K562 (cell line): ENCODE results near the gene PLEKHN1. TPM values are rescaled to one million over a fixed set of nuclear protein-coding genes. Genes with fewer than 3 reads are reported as not detected.

Experiments used
- ATAC-seq: fragments of 200-7000 bp; cut with Tn5 transposase; 3 replicates; pipeline ENCODE4 v1.9.1; 2020; ENCODE audit warnings: moderate library complexity
- BruUV-seq: library from RNA; stranded (reverse); fragments of 400-500 nt; replicated peaks from 2 replicates; lab custom pipeline; 2021; lab: Mats Ljungman, UMichigan
- CTCF ChIA-PET: fragments of 300-600 bp; formaldehyde crosslinking; extraction: SDS; loops from one replicate; lab custom pipeline; 2021; ENCODE audit warnings: low intra/inter-chr PET ratio; lab: Yijun Ruan, JAX
- POLR2A ChIA-PET: fragments of 300-600, 350-650 bp; sonication (Branson Sonifier 250); formaldehyde crosslinking; extraction: SDS; loops from one replicate; lab custom pipeline; 2021; ENCODE audit warnings: antibody characterized with exemption, inconsistent platforms; lab: Yijun Ruan, JAX
- DNase-seq, 4 experiments: peaks; one replicate each; pipeline versions ENCODE4 v3.0.0 to v3.0.0-alpha.2; 2011 to 2018; ENCODE audit warnings: low spot score in 3 of 4, mixed read lengths in 3 of 4; ENCODE audit errors: extremely low read depth in 1 of 4
- FAIRE-seq: peaks from 2 replicates; lab custom pipeline; 2011; peaks lifted over from hg19 to GRCh38; lab: Jason Lieb, UNC
- H2AFZ ChIP-seq: 2 replicates; pipeline ENCODE4 v1.6.0; 2011; ENCODE audit warnings: low read depth, low read length, control low read depth, inconsistent platforms
- H3K27ac ChIP-seq: fragments of 200-600 bp; 3 replicates; pipeline ENCODE4 v1.8.0; 2011; ENCODE audit warnings: low read depth, mild to moderate bottlenecking, control low read depth, inconsistent platforms, low read length, moderate library complexity, mixed read lengths; ENCODE audit errors: extremely low read depth
- H3K27me3 ChIP-seq, 2 experiments: fragments of 300-600 bp in 1 of 2; 2 replicates in 1 of 2; 3 replicates in 1 of 2; pipeline versions ENCODE4 v1.6.0 to v1.8.0; 2011; ENCODE audit warnings: inconsistent platforms in 2 of 2, low read length in 2 of 2, mild to moderate bottlenecking in 1 of 2, mixed read lengths in 1 of 2, moderate library complexity in 1 of 2; ENCODE audit not compliant: control insufficient read depth in 2 of 2, insufficient read depth in 2 of 2
- H3K36me3 ChIP-seq: fragments of 300-600 bp; 3 replicates; pipeline ENCODE4 v1.8.0; 2011; ENCODE audit warnings: mild to moderate bottlenecking, low read length, inconsistent platforms; ENCODE audit not compliant: control insufficient read depth, insufficient read depth
- H3K4me1 ChIP-seq, 2 experiments: fragments of 200-600 bp in 1 of 2; replicated peaks in 1 of 2; 2 replicates in 1 of 2; 3 replicates in 1 of 2; pipeline versions ENCODE4 v1.5.1 to v1.8.0; 2011; ENCODE audit warnings: inconsistent platforms in 2 of 2, low read length in 2 of 2, mild to moderate bottlenecking in 1 of 2, mixed read lengths in 1 of 2, moderate library complexity in 1 of 2; ENCODE audit not compliant: control insufficient read depth in 2 of 2, insufficient read depth in 2 of 2
- H3K4me2 ChIP-seq: 2 replicates; pipeline ENCODE4 v1.6.1; 2011; ENCODE audit warnings: low read length, control low read depth, inconsistent platforms, mixed read lengths; ENCODE audit not compliant: insufficient read depth
- H3K4me3 ChIP-seq: fragments of 200-600 bp; sonication (generic), shearing (Covaris generic); 2 replicates; pipeline ENCODE4 v1.5.1; 2016; ENCODE audit warnings: control low read depth, inconsistent platforms
- H3K79me2 ChIP-seq: fragments of 200-600 bp; 3 replicates; pipeline ENCODE4 v1.8.0; 2011; ENCODE audit warnings: low read length, inconsistent platforms; ENCODE audit not compliant: control insufficient read depth, insufficient read depth
- H3K9ac ChIP-seq, 2 experiments: 2 replicates each; pipeline versions ENCODE4 v1.6.0 to v1.6.1; 2011; ENCODE audit warnings: low read depth in 2 of 2, low read length in 2 of 2, control low read depth in 1 of 2, inconsistent platforms in 1 of 2, mild to moderate bottlenecking in 1 of 2, mixed read lengths in 1 of 2; ENCODE audit not compliant: insufficient read depth in 1 of 2
- H3K9me1 ChIP-seq: one replicate; pipeline ENCODE4 v1.6.0; 2011; ENCODE audit warnings: inconsistent platforms, mild to moderate bottlenecking, low read length, moderate library complexity; ENCODE audit not compliant: control insufficient read depth, insufficient read depth
- H3K9me3 ChIP-seq: replicated peaks from 2 replicates; pipeline ENCODE4 v1.5.1; 2011; ENCODE audit warnings: low read depth, low read length, inconsistent platforms; ENCODE audit not compliant: control insufficient read depth, insufficient read depth
- H4K20me1 ChIP-seq: replicated peaks from 2 replicates; pipeline ENCODE4 v1.6.1; 2011; ENCODE audit warnings: low read length, inconsistent platforms, mixed read lengths; ENCODE audit not compliant: control insufficient read depth, insufficient read depth
- BMI1 ChIP-seq: fragments of 150-350 bp; IDR thresholded peaks from 2 replicates; pipeline ENCODE4 v1.6.1; 2014; ENCODE audit warnings: low read length
- ELF1 ChIP-seq: fragments of 200-800 bp; sonication (Bioruptor generic); IDR thresholded peaks from 2 replicates; pipeline ENCODE4 v1.6.1; 2016; ENCODE audit warnings: missing genetic modification characterization, missing compliant biosample characterization
- GATAD2A ChIP-seq: fragments of 450-650 bp; IDR thresholded peaks from 2 replicates; pipeline ENCODE4 v1.6.1; 2017
- HEY1 ChIP-seq: fragments of 250-450 bp; sonication (Bioruptor Pico); IDR thresholded peaks from 2 replicates; pipeline ENCODE4 v1.5.0; 2020; ENCODE audit warnings: mild to moderate bottlenecking, moderate library complexity, borderline replicate concordance
- HNRNPH1 ChIP-seq: fragments of 200-400 bp; formaldehyde crosslinking; optimal IDR thresholded peaks from 2 replicates; pipeline ENCODE3; 2017; ENCODE audit warnings: low read depth, mild to moderate bottlenecking, low read length, moderate library complexity
- HNRNPK ChIP-seq: fragments of 200-400 bp; formaldehyde crosslinking; IDR thresholded peaks from one replicate; pipeline ENCODE4 v1.6.1; 2018; ENCODE audit warnings: mild to moderate bottlenecking, low read depth, low read length; ENCODE audit not compliant: poor library complexity, severe bottlenecking
- KLF16 ChIP-seq: IDR thresholded peaks from 2 replicates; pipeline ENCODE4 v1.6.1; 2016; ENCODE audit warnings: antibody characterized with exemption
- LEF1 ChIP-seq: fragments of 450-650 bp; IDR thresholded peaks from 2 replicates; pipeline ENCODE4 v1.6.1; 2016; ENCODE audit warnings: mild to moderate bottlenecking
- MAFK ChIP-seq: IDR thresholded peaks from 2 replicates; pipeline ENCODE4 v1.6.1; 2011; ENCODE audit warnings: low read length, improper control_type of control experiment
- MEF2A ChIP-seq: IDR thresholded peaks from 2 replicates; pipeline ENCODE4 v1.6.1; 2011; ENCODE audit warnings: low read depth, mild to moderate bottlenecking, low read length, moderate library complexity; ENCODE audit not compliant: control insufficient read depth
- MEIS2 ChIP-seq: fragments of 450-650 bp; IDR thresholded peaks from 2 replicates; pipeline ENCODE4 v1.6.1; 2014; ENCODE audit warnings: mild to moderate bottlenecking; ENCODE audit not compliant: partially characterized antibody
- MYC ChIP-seq, 2 experiments: fragments of 250-450 bp in 1 of 2; sonication (Bioruptor Pico) in 1 of 2; IDR thresholded peaks; 2 replicates each; pipeline versions ENCODE4 v1.5.1 to v1.6.1; 2012 to 2021; ENCODE audit warnings: low read depth in 2 of 2, borderline replicate concordance in 1 of 2, improper control_type of control experiment in 1 of 2, low read length in 1 of 2, mild to moderate bottlenecking in 1 of 2, moderate library complexity in 1 of 2
- NCOA1 ChIP-seq: fragments of 450-650 bp; IDR thresholded peaks from 2 replicates; pipeline ENCODE4 v1.6.1; 2016; ENCODE audit warnings: low read depth
- NCOR1 ChIP-seq: fragments of 450-650 bp; IDR thresholded peaks from 2 replicates; pipeline ENCODE4 v1.6.1; 2016; ENCODE audit warnings: mild to moderate bottlenecking, moderate library complexity
- PKNOX1 ChIP-seq: fragments of 450-650 bp; IDR thresholded peaks from 2 replicates; pipeline ENCODE4 v1.6.1; 2016
- POLR2G ChIP-seq: fragments of 200-400 bp; formaldehyde crosslinking; IDR thresholded peaks from 2 replicates; pipeline ENCODE4 v1.6.1; 2017; ENCODE audit warnings: low read depth, mild to moderate bottlenecking, antibody characterized with exemption, low read length, moderate library complexity
- PTRF ChIP-seq: fragments of 450-650 bp; IDR thresholded peaks from 2 replicates; pipeline ENCODE4 v1.6.1; 2016; ENCODE audit warnings: mild to moderate bottlenecking, missing genetic modification characterization, missing compliant biosample characterization
- SLC30A9 ChIP-seq: fragments of 250-450 bp; sonication (Bioruptor Pico); IDR thresholded peaks from 2 replicates; pipeline ENCODE4 v1.8.0; 2022; ENCODE audit warnings: mild to moderate bottlenecking, moderate library complexity
- TEAD2 ChIP-seq: fragments of 450-650 bp; IDR thresholded peaks from 2 replicates; pipeline ENCODE4 v1.6.1; 2016; ENCODE audit warnings: missing genetic modification characterization, control low read depth, missing compliant biosample characterization
- XRCC5 ChIP-seq: fragments of 200-400 bp; formaldehyde crosslinking; IDR thresholded peaks from 2 replicates; pipeline ENCODE4 v1.6.1; 2017; ENCODE audit warnings: low read depth, mild to moderate bottlenecking, low read length
- ZBTB26 ChIP-seq: fragments of 450-650 bp; formaldehyde crosslinking; IDR thresholded peaks from 2 replicates; pipeline ENCODE4 v1.4.0; 2022; ENCODE audit warnings: missing genetic modification characterization
- ZKSCAN1 ChIP-seq: fragments of 150-350 bp; IDR thresholded peaks from 2 replicates; pipeline ENCODE4 v1.6.1; 2016; ENCODE audit warnings: low read depth, low read length
- ZNF695 ChIP-seq: fragments of 450-650 bp; formaldehyde crosslinking; IDR thresholded peaks from 2 replicates; pipeline ENCODE4 v1.4.0; 2020; ENCODE audit warnings: mild to moderate bottlenecking, moderate library complexity
- WGBS: fragments of 100-300 bp; shearing (Covaris generic); methylation state at CpG from one replicate; pipeline ENCODE4 v1.1.6; 2016; ENCODE audit warnings: low coverage, mixed read lengths; ENCODE audit not compliant: insufficient coverage; ENCODE audit errors: missing lambda C conversion rate; 5-methylcytosine and 5-hydroxymethylcytosine counted together
- in situ Hi-C: fragments of 300-500 bp; cut with MboI; formaldehyde crosslinking; loops from 4 replicates; pipeline ENCODE4 v1.15.0; 2018; ENCODE audit warnings: inconsistent platforms, mixed read lengths
- intact Hi-C: fragments of 100-400 bp; cut with micrococcal nuclease; formaldehyde crosslinking; loops from 2 replicates; pipeline ENCODE4 v1.14.2; 2022
- polyA plus RNA-seq, 8 experiments: library from polyadenylated mRNA; depleted of rRNA in 4 of 8; stranded (reverse) in 5 of 8; unstranded in 3 of 8; fragments of >200 nt; fragmentation: Nextera tagmentation in 2 of 8; fragmentation: Illumina TruSeq in 1 of 8; extraction: Ambion mirVana in 2 of 8; extraction: Trizol in 1 of 8; gene quantifications; 2 replicates each; pipeline versions ENCODE4 v1.2.1 to v1.2.3, GENCODE V29; 2011 to 2014; ENCODE audit warnings: inconsistent platforms in 1 of 8, missing spikeins in 1 of 8
- total RNA-seq, 7 experiments: library from RNA; depleted of rRNA in 6 of 7; stranded (reverse); fragments of >200 nt in 6 of 7; fragmentation: Illumina TruSeq in 2 of 7; extraction: Trizol in 2 of 7; gene quantifications; 2 replicates each; pipeline versions ENCODE4 v1.2.1 to v1.2.3, GENCODE V29; 2011 to 2021; ENCODE audit warnings: low replicate concordance in 1 of 7

Gene PLEKHN1
- total and polyA plus RNA-seq, 9 of the 15 experiments (the other 6 are each of a cell fraction or from before 2014, with no cell fraction given) = 0.07 to 1.5 (median 0.13) TPM; not detected in 2

GRCh38 chr1:942864-943533 lies 23.3 kb upstream of the PLEKHN1 start:
- POLR2A ChIA-PET = interaction anchor here (0.6 to 1.4 kb wide), 6 partner anchors 10 to 52 kb away, joined by 3 to 4 read pairs (median 3); partner anchors contain the start of gene NOC2L
- no peaks in the 10 kb centered on the region for H3K79me2 ChIP-seq
- ATAC-seq = no peak
- peaks cover 44% of the 10 kb centered on the region; the same call in 2 of the 3 replicates for H3K36me3 ChIP-seq
- 18% methylated on average over 24 of the region's 27 CpGs for WGBS
- in situ Hi-C loops = no loop called here
- no peaks in the 10 kb centered on the region for H3K9me3 ChIP-seq
- H3K9ac ChIP-seq = 0 out of 4 replicates have a peak overlapping the region, but pooled peaks of 1 of the 2 experiments have one; percentile 19
- no peaks in the 10 kb centered on the region for H3K27me3 ChIP-seq
- H2AFZ ChIP-seq = no peak overlapping the region
- BruUV-seq = no TSS peak
- no peak overlapping the region for H3K4me2 ChIP-seq
- H3K4me1 ChIP-seq = peaks cover 28 to 92% of the 10 kb centered on the region in 2 experiments
- H3K27ac ChIP-seq = no peak overlapping the region
- DNase-seq = peak; percentile 49 to 57 (median 53)
- peaks cover 21% of the 10 kb centered on the region; the same call in 1 of the 2 replicates for H4K20me1 ChIP-seq
- intact Hi-C loops = no loop called here
- CTCF ChIA-PET = no interaction called here
- H3K4me3 ChIP-seq = no peak overlapping the region
- FAIRE-seq = peak; percentile 62
- H3K9me1 ChIP-seq = no peaks in the 10 kb centered on the region
- TF ChIP-seq MAFK (no peak), NCOR1 (no peak), PTRF (no peak), XRCC5 (0 out of 2 replicates have a peak, but pooled peaks have one; percentile 28), TEAD2 (tag) (no peak), BMI1 (no peak), ELF1 (tag) (no peak), GATAD2A (no peak), MEF2A (no peak), SLC30A9 (CRISPR knock-in tag) (no peak), PKNOX1 (no peak), HEY1 (no peak), KLF16 (no peak), HNRNPK (no peak), MEIS2 (no peak), LEF1 (no peak), ZBTB26 (CRISPR knock-in tag) (0 out of 2 replicates have a peak, but pooled peaks have one; percentile 18), NCOA1 (no peak), ZKSCAN1 (0 out of 2 replicates have a peak, but pooled peaks have one; percentile 6), ZNF695 (CRISPR knock-in tag) (no peak), HNRNPH1 (no peak), MYC (IDR thresholded peaks at IDR 0.05; ENCODE audit: low read depth, low read length) (no peak), MYC (CRISPR knock-in tag; IDR thresholded peaks at IDR 0.05; ENCODE audit: borderline replicate concordance, low read depth) (no peak), POLR2G (peak; percentile 75)
